GM13977 (cell line): Measurements from ENCODE around the gene RBKS.

ENCODE experiments used
- DNase-seq: peaks from one replicate; pipeline ENCODE4 v3.0.0; 2012; ENCODE audit warnings: low spot score
- in situ Hi-C: fragments of 300-500 bp; cut with MboI; formaldehyde crosslinking; loops from one replicate; pipeline ENCODE4 v1.12.0; 2022; ENCODE audit warnings: low sequenced_read_pairs, low pct_unique_long_range_greater_than_20kb, mixed read lengths, inconsistent platforms; ENCODE audit not compliant: unreplicated experiment
- TF ChIP-seq, protein P1 (sequence below): IDR thresholded peaks from 2 replicates; pipeline ENCODE4 v1.5.1; 2012; ENCODE audit warnings: mild to moderate bottlenecking, control low read depth; ENCODE audit not compliant: insufficient read depth; ENCODE audit errors: extremely low read depth, missing control alignments

RBKS gene

DNA sequence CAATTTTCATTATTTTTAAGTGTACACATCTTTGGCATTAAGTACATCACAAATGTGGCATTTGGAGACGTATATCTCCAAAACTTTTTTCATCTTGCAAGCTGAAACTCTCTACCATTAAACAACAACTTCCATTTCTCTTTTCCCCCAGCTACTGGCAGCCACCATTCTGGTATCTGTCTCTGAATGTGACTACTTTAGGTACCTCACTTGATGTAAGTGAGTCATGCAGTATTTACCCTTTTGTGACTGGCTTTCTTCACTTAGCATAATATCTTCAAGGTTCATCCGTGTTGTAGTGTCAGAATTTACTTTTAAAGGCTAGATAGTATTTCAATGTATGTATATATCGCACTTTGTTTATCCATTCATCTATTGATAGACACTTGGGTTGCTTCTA lies 17.4 kb upstream of the RBKS start:
- in situ Hi-C loops = no loop called here
- TF ChIP-seq, protein P1, sequence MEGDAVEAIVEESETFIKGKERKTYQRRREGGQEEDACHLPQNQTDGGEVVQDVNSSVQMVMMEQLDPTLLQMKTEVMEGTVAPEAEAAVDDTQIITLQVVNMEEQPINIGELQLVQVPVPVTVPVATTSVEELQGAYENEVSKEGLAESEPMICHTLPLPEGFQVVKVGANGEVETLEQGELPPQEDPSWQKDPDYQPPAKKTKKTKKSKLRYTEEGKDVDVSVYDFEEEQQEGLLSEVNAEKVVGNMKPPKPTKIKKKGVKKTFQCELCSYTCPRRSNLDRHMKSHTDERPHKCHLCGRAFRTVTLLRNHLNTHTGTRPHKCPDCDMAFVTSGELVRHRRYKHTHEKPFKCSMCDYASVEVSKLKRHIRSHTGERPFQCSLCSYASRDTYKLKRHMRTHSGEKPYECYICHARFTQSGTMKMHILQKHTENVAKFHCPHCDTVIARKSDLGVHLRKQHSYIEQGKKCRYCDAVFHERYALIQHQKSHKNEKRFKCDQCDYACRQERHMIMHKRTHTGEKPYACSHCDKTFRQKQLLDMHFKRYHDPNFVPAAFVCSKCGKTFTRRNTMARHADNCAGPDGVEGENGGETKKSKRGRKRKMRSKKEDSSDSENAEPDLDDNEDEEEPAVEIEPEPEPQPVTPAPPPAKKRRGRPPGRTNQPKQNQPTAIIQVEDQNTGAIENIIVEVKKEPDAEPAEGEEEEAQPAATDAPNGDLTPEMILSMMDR = no peak
- DNase-seq = no peak

DNA sequence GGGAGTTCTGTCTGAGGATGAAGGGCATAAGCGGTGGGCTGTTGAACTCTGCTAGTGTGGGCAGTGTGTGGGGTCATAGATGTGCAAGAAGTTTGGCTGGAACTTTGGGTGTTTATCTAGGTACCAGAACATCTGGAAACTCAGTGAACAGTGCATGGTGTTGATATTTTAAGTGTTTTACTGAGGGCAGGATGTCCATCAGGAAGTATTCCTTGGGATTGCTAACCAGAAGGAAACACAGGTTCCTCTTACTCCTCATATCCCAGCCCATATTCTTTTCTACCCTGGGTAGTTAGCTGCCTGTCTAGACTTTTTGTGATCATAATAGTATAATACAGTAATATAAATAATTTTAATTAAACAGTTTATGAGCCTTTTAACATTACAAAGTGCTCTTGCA lies 15.9 kb upstream of the RBKS start:
- in situ Hi-C loops = no loop called here
- DNase-seq = no peak
- TF ChIP-seq, protein P1 = no peak

DNA sequence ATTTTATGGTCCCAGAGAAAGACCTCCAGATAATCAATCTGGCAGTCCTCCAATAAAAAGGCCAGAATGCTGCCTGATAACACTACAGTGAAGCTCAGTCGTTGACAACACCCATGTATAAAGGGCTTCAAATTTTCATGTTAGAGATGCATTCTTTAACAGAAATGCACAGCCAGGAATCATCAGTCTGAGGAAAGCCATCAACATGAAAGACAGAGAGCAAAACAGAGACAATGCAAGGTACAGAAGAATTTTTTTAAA lies 14.1 kb upstream of the RBKS start:
- no peak for DNase-seq
- TF ChIP-seq, protein P1 = no peak
- in situ Hi-C loops = no loop called here

DNA sequence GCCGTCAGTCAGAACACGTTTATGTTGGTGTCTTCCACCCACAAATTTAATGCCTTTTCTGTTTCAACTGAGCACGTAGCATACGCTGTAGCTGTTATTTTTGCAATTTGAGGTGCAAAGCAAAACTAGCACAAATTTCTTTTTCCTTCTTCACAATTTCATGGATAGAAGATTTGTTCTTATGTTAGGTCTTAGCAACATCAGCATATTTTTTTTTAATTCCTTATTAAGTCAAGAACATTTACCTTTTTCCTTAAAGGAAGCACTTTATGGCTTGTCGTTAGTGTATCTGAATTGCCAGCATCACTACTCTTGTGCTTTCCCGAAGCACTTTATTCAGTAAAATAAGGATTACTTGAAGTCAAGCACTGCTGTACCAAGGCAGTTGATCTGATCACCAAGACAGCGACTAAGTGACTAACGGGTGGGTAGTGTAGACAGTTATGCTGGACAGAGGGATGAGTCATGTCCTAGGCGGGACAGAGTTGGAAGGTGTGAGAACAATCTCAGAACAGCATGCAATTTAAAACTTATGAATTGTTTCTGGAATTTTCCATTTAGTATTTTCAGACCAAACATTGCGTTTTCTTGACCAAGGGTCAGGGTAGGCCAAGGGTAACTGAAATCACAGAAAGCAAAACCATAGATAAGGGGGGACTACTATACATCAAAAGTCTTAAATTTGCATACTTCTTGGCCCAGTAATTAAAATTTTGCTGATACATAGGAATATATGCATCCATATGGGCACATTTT lies 13.6 kb upstream of the RBKS start:
- TF ChIP-seq, protein P1 = no peak
- no peak for DNase-seq
- in situ Hi-C loops = no loop called here

DNA sequence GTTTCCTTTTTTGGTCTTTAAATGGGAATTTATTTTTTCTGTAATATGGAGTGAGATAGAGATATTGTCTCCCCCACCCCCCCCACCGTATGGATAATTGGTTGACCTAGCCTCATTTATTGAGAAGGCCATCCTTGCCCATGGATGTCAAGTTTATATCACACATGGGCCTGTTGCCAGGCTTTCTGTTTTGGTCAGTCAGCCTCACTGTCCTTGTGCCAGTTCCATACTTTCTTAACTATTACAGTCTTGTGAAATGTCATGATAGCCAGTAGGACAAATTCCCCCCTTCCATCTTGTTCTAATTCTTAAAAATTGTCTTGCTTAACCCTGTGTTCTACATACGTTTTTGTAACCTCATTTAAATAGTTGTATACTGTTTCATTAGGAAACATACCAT lies 12.8 kb upstream of the RBKS start:
- no peak for DNase-seq
- in situ Hi-C loops = no loop called here
- TF ChIP-seq, protein P1 = no peak

DNA sequence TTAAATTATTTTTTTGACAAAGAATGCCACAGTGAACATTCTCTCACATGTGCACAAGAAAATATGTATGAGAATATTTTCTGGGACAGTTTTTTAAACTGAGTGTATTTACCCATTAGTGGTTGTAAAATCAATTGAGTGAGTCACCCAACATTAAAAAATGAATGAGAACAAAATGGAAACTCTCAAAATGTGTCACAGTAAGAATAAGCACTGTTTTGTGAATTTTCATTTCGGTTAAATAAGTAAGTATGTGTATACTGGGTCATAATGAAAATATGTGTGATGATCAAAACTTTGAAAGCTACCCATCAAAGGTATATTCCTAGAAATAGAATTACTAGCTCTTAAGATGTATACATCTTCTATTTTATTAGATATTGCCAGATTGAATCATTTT lies 11.9 kb upstream of the RBKS start:
- in situ Hi-C loops = no loop called here
- no peak for DNase-seq
- TF ChIP-seq, protein P1 = no peak

DNA sequence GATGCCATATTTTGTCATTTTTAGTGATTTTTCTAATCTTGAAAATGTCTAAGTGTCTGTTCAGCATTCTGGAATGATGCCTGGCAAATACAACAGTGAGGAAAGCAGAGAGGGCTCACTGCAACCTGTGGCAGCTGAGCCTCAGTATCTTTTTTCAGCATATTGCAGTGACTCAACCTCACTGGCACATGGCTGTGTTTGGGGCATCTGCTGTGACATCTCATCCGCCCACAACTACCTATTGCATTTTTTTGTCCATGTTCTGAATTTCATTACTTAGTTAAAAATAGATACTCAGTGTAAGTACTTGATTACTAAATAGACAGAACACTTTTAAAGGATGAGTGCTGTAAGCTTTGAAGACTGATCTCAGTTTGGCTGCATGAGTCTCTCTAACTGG lies 11.0 kb upstream of the RBKS start:
- no peak for DNase-seq

More for the DNA sequence above, 11.0 kb upstream of the RBKS start:
- TF ChIP-seq, protein P1 = no peak
- in situ Hi-C loops = no loop called here
